Thyroid gland (tissue), 4 donors: ENCODE results near the gene UROC1.

ENCODE experiments used
- CTCF ChIP-seq, 6 experiments: fragments of 200-600 bp in 3 of 6; fragments of 450-650 bp in 3 of 6; sonication (generic) in 3 of 6; IDR thresholded peaks; one replicate each; pipeline ENCODE4 v1.5.1; 2016 to 2019; ENCODE audit warnings: antibody characterized with exemption in 6 of 6, mild to moderate bottlenecking in 2 of 6, inconsistent platforms in 1 of 6, moderate library complexity in 1 of 6
- POLR2A ChIP-seq, 2 donors: fragments of 450-650 bp; IDR thresholded peaks; one replicate each; pipeline ENCODE4 v1.6.1; 2017; ENCODE audit warnings: antibody characterized with exemption in 2 of 2, mild to moderate bottlenecking in 2 of 2, moderate library complexity in 1 of 2

DNA sequence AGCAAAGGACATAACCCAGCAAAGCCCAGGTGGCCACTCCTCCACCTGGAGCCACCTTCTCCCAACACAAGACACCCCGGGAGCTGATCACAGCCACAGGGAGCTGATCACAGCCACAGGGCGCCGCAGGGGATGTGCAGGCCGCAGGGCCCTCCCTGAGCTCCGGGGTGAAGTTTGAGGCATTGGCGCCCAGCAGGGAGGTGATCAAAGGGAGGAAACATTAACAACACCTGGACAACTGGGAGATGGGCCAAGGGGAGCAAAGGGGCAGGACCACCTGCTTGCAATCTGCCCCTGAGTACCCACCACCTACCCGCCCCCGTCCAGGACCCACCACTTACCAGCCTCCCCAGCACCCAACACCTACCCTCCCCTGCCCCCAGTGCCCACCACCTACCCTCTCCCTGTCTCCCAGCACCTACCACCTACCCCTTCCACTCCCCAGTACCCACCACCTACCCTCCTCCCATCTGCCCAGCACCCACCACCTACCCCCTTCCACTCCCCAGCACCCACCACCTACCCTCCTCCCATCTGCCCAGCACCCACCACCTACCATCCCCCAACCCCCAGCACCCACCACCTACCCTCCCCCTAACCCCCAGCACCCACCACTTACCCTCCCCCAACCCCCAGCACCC is 2.4 kb downstream of the UROC1 start:
- TF ChIP-seq CTCF (IDR thresholded peaks at IDR 0.05), result no peak
- TF ChIP-seq POLR2A (IDR thresholded peaks at IDR 0.05), result no peak
